HG03571 (cell line): ENCODE data around the gene RBMS3.
"Not testable (repeated sequence)": the region's sequence is repeated elsewhere in the genome, so short reads cannot be mapped to it uniquely, and the experiment has no call there.

Experiments
- ATAC-seq: cut with Tn5 transposase; IDR thresholded peaks from one replicate; pipeline ENCODE4 v1.9.1; 2021; ENCODE audit not compliant: unreplicated experiment

The RBMS3 gene

GRCh38 chr3:30044515-30044914 lies 763.6 kb downstream of the RBMS3 start:
- ATAC-seq: no peak

- no peak for ATAC-seq
Observed at GRCh38 chr3:30048431-30048830, 767.6 kb downstream of the RBMS3 start.

- not testable (repeated sequence) for ATAC-seq
Observed at GRCh38 chr3:30050116-30050515, 769.2 kb downstream of the RBMS3 start.

GRCh38 chr3:30059240-30059639 lies 778.4 kb downstream of the RBMS3 start:
- no peak for ATAC-seq
